Activated naive CD8-positive, alpha-beta T cell treated with anti-CD3 and anti-CD28 coated beads, Interleukin-2, amount 50 U/mL, for 16 hours (primary cell): ENCODE measurements around the gene ACAD11.
"Not testable (repeated sequence)": the region's sequence is repeated elsewhere in the genome, so short reads cannot be mapped to it uniquely, and the experiment has no call there.

Experiments
- DNase-seq: peaks from one replicate; pipeline ENCODE4 v3.0.0-alpha.2; 2020; ENCODE audit warnings: low read depth, low spot score

ACAD11 gene

GRCh38 chr3:132652640-132653270, 6.9 kb downstream of the ACAD11 start:
- no peak for DNase-seq

GRCh38 chr3:132650153-132650552, 9.5 kb downstream of the ACAD11 start:
- no peak for DNase-seq

- DNase-seq: no peak
Observed at GRCh38 chr3:132645058-132645457, 14.6 kb downstream of the ACAD11 start.

- DNase-seq: no peak
Observed at GRCh38 chr3:132643366-132643765, 16.2 kb downstream of the ACAD11 start.

- DNase-seq: no peak
Observed at GRCh38 chr3:132642539-132642847, 17.1 kb downstream of the ACAD11 start.

- DNase-seq: no peak
Observed at GRCh38 chr3:132641837-132642538, 17.6 kb downstream of the ACAD11 start.

- not testable (repeated sequence) for DNase-seq
Observed at GRCh38 chr3:132641427-132641826, 18.2 kb downstream of the ACAD11 start.

- DNase-seq: no peak
Observed at GRCh38 chr3:132638706-132639105, 20.9 kb downstream of the ACAD11 start.

GRCh38 chr3:132637590-132637989, 22.0 kb downstream of the ACAD11 start:
- DNase-seq: no peak

GRCh38 chr3:132635052-132635451, 24.6 kb downstream of the ACAD11 start:
- no peak for DNase-seq

- DNase-seq: no peak
Observed at GRCh38 chr3:132630612-132631011, 29.0 kb downstream of the ACAD11 start.

GRCh38 chr3:132629928-132630327, 29.7 kb downstream of the ACAD11 start:
- DNase-seq: no peak

GRCh38 chr3:132628157-132628556, 31.5 kb downstream of the ACAD11 start:
- no peak for DNase-seq

GRCh38 chr3:132626955-132627354, 32.7 kb downstream of the ACAD11 start:
- DNase-seq: no peak

- DNase-seq: no peak
Observed at GRCh38 chr3:132625613-132626012, 34.0 kb downstream of the ACAD11 start.

- DNase-seq: no peak
Observed at GRCh38 chr3:132624790-132625189, 34.8 kb downstream of the ACAD11 start.

GRCh38 chr3:132623646-132624045, 36.0 kb downstream of the ACAD11 start:
- DNase-seq: no peak

GRCh38 chr3:132622761-132623160, 36.8 kb downstream of the ACAD11 start:
- DNase-seq: no peak

- no peak for DNase-seq
Observed at GRCh38 chr3:132622148-132622547, 37.5 kb downstream of the ACAD11 start.

GRCh38 chr3:132616780-132617179, 42.8 kb downstream of the ACAD11 start:
- no peak for DNase-seq

- no peak for DNase-seq
Observed at GRCh38 chr3:132615881-132616280, 43.7 kb downstream of the ACAD11 start.

- DNase-seq: not testable (repeated sequence)
Observed at GRCh38 chr3:132615301-132615700, 44.3 kb downstream of the ACAD11 start.

- DNase-seq: not testable (repeated sequence)
Observed at GRCh38 chr3:132606620-132607019, 53.0 kb downstream of the ACAD11 start.

GRCh38 chr3:132606085-132606484, 53.5 kb downstream of the ACAD11 start:
- DNase-seq: no peak
